Activated CD4-positive, alpha-beta memory T cell treated with anti-CD3 and anti-CD28 coated beads, Interleukin-2, amount 10 ng/mL, durations not matched to agents 7 days and 5 days (primary cell): ENCODE measurements around the gene TSC22D1. TPM values are rescaled to one million over a fixed set of nuclear protein-coding genes. Genes with fewer than 3 reads are reported as not detected.

Experiments used
- CTCF ChIA-PET: fragments of 350-600 bp; sonication (Branson Sonifier 250); formaldehyde crosslinking; loops from one replicate; lab custom pipeline; 2021; ENCODE audit warnings: antibody characterized with exemption, inconsistent platforms; lab: Charles Lee
- POLR2A ChIA-PET: fragments of 350-600 bp; sonication (Branson Sonifier 250); formaldehyde crosslinking; loops from one replicate; lab custom pipeline; 2021; ENCODE audit warnings: antibody characterized with exemption; lab: Charles Lee
- DNase-seq: peaks from one replicate; pipeline ENCODE4 v3.0.0-alpha.2; 2020
- H3K27ac Mint-ChIP-seq: one replicate; pipeline ENCODE4 v1.8.0; 2021; ENCODE audit warnings: mild to moderate bottlenecking, mixed read lengths
- H3K27me3 Mint-ChIP-seq: one replicate; pipeline ENCODE4 v1.8.0; 2021; ENCODE audit warnings: mixed read lengths
- H3K36me3 Mint-ChIP-seq: one replicate; pipeline ENCODE4 v1.8.0; 2021; ENCODE audit warnings: low read depth, mixed read lengths
- H3K4me1 Mint-ChIP-seq: one replicate; pipeline ENCODE4 v1.8.0; 2021; ENCODE audit warnings: mixed read lengths
- H3K4me3 Mint-ChIP-seq: one replicate; pipeline ENCODE4 v1.8.0; 2021; ENCODE audit warnings: mild to moderate bottlenecking, mixed read lengths
- H3K9me3 Mint-ChIP-seq: one replicate; pipeline ENCODE4 v1.8.0; 2021; ENCODE audit warnings: mixed read lengths
- total RNA-seq, 2 experiments: library from RNA; stranded (reverse); gene quantifications; one replicate each; pipeline ENCODE4 v1.2.3, GENCODE V29; 2021

TSC22D1 gene
- total RNA-seq, 2 experiments from 2014 or later, result 9.4 to 12.6 TPM

DNA sequence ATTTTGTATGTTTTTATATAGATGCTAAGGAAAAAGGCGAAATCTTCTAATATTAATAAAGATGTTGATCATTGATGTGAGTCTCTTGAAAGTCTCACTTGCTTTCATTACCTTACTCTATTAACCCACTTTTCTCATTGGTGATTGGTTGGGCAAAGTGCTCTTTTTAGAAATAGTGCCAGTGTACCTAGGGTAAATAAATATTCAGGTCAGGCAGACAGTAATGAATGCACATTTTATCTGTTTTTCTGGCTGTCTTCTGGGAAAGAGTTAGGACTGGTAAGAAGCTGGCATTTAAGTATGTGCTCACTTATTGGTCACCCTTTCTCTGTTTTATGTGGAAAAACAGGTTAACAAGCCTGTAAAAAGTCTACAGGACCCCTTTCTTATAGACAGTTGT is 191.4 kb downstream of the TSC22D1 start:
- no peak overlapping the region for H3K27ac Mint-ChIP-seq
- peaks cover 12% of the 10 kb centered on the region for H3K27me3 Mint-ChIP-seq
- no peaks in the 10 kb centered on the region for H3K4me1 Mint-ChIP-seq
- no peak for DNase-seq
- no peaks in the 10 kb centered on the region for H3K36me3 Mint-ChIP-seq
- H3K9me3 Mint-ChIP-seq, result no peaks in the 10 kb centered on the region
- no peak overlapping the region for H3K4me3 Mint-ChIP-seq
- CTCF ChIA-PET, result no interaction called here
- POLR2A ChIA-PET, result no interaction called here

DNA sequence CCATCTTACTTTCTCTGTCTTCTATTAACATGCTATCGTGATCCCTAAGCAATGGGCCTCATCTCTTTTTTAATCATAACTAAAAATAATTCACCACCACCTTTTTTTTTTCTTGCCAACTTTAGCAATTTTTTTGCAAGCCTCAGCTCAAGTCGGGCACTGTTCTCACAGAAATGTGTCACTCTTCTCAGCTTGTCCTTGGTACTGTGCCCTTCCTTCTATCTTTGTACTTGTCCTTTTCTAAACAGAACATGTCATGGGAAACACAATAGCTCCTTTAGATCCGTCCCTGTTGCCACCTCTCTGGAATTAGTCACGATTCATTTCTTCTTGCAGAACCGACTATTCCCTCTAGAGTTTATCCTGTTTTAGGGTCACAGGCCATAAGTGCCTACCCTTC is 192.2 kb downstream of the TSC22D1 start:
- H3K4me3 Mint-ChIP-seq, result no peak overlapping the region
- POLR2A ChIA-PET, result no interaction called here
- no peaks in the 10 kb centered on the region for H3K36me3 Mint-ChIP-seq
- no peak for DNase-seq
- no peaks in the 10 kb centered on the region for H3K9me3 Mint-ChIP-seq
- no peak overlapping the region for H3K27ac Mint-ChIP-seq
- CTCF ChIA-PET, result no interaction called here
- H3K4me1 Mint-ChIP-seq, result no peaks in the 10 kb centered on the region
- peaks cover 10% of the 10 kb centered on the region for H3K27me3 Mint-ChIP-seq

DNA sequence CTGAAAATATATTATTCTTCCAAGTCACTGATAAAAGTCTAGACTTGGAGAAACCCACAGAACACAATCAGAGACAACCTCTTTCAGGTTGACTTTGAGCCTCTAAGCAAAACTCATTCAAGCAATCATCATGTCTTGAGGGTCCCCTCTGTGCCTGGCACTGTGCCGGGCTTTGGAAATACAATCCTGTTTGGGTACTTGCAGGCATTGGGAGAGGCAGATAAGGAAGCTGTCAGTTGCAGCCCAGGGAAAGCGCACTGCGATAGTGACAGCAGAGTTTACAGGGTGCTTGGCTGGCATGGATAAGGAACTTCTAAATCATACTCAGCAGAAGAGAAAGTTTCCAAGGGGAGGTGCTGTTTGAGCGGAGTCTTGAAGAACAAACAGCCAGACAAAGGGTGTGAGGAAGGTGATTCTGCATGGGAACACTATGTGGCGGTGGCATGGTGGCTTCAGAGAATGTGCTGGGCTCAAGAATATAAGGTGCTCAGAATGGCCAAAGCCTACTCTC is 193.4 kb downstream of the TSC22D1 start:
- Mint-ChIP-seq H3K4me1 (no peaks in the 10 kb centered on the region), H3K9me3 (no peaks in the 10 kb centered on the region), H3K27ac (no peak overlapping the region), H3K4me3 (no peak overlapping the region), H3K36me3 (no peaks in the 10 kb centered on the region), H3K27me3 (peaks cover 7% of the 10 kb centered on the region)
- DNase-seq, result no peak
- POLR2A ChIA-PET, result no interaction called here
- CTCF ChIA-PET, result no interaction called here

Other genes with a start within 250 kb of the TSC22D1 start
- gene SERP2, start 202.5 kb downstream of the TSC22D1 start, total RNA-seq, result not detected